ENCODE data around the gene PFKFB1.

DNA sequence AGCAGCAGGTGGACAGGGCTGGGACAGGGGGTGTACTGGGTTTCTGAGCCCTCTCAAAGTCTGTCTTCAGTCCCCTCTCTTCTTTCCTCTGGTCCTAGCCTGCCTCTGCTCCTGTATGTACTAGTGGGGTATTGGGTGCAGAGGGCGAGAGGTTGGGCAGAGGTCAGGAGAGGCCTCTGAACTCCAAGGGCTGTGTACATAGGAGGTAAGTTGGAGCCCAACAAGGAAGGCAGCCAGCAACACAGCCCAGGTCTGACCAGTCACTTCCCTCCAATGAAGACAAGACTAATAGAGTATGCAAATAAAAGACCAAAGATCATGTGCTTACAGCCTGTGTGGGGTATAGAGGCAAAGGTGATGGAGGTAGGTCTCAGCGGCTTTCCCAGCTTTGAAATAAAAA, at the start of gene PFKFB1:
- TF ChIP-seq, protein P1, sequence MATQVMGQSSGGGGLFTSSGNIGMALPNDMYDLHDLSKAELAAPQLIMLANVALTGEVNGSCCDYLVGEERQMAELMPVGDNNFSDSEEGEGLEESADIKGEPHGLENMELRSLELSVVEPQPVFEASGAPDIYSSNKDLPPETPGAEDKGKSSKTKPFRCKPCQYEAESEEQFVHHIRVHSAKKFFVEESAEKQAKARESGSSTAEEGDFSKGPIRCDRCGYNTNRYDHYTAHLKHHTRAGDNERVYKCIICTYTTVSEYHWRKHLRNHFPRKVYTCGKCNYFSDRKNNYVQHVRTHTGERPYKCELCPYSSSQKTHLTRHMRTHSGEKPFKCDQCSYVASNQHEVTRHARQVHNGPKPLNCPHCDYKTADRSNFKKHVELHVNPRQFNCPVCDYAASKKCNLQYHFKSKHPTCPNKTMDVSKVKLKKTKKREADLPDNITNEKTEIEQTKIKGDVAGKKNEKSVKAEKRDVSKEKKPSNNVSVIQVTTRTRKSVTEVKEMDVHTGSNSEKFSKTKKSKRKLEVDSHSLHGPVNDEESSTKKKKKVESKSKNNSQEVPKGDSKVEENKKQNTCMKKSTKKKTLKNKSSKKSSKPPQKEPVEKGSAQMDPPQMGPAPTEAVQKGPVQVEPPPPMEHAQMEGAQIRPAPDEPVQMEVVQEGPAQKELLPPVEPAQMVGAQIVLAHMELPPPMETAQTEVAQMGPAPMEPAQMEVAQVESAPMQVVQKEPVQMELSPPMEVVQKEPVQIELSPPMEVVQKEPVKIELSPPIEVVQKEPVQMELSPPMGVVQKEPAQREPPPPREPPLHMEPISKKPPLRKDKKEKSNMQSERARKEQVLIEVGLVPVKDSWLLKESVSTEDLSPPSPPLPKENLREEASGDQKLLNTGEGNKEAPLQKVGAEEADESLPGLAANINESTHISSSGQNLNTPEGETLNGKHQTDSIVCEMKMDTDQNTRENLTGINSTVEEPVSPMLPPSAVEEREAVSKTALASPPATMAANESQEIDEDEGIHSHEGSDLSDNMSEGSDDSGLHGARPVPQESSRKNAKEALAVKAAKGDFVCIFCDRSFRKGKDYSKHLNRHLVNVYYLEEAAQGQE (IDR thresholded peaks at IDR 0.05; ENCODE audit: insufficient read depth in 1 of 2, low read depth in 2 of 2, low read length in 2 of 2), result no peak
- TF ChIP-seq SIN3A (IDR thresholded peaks at IDR 0.05; ENCODE audit: borderline replicate concordance, insufficient read depth, low read length) (no peak), POLR2AphosphoS5 (IDR thresholded peaks at IDR 0.05; ENCODE audit: low read depth, low read length) (no peak)
